Measurements from ENCODE around the gene PDCD4.

Gene PDCD4
- total RNA-seq = 353 reads per million, percentile 96 among the genes with 10 or more reads in this experiment

GRCh38 chr10:110871298-110872084 lies at the start of gene PDCD4:
PDCD4 (plus strand) TSS chr10:110871928; CDS start chr10:110876028, 4,100 bp downstream.
- peak; percentile 92 for DNase-seq

- no peak for DNase-seq
These were observed 49.6 kb upstream of the PDCD4 start for GRCh38 chr10:110822035-110822711.

GRCh38 chr10:110822712-110823311 lies 48.9 kb upstream of the PDCD4 start:
- DNase-seq = no peak

GRCh38 chr10:110824152-110824441 lies 47.6 kb upstream of the PDCD4 start:
- no peak for DNase-seq

- DNase-seq = no peak
These were observed 47.1 kb upstream of the PDCD4 start for GRCh38 chr10:110824660-110825059.

GRCh38 chr10:110825508-110825907 lies 46.2 kb upstream of the PDCD4 start:
- DNase-seq = no peak

- no peak for DNase-seq
These were observed 44.3 kb upstream of the PDCD4 start for GRCh38 chr10:110827410-110827809.

- no peak for DNase-seq
These were observed 43.9 kb upstream of the PDCD4 start for GRCh38 chr10:110827875-110828274.

GRCh38 chr10:110828525-110828924 lies 43.2 kb upstream of the PDCD4 start:
- DNase-seq = no peak

- no peak for DNase-seq
These were observed 41.9 kb upstream of the PDCD4 start for GRCh38 chr10:110829721-110830410.

GRCh38 chr10:110833234-110833940 lies 38.3 kb upstream of the PDCD4 start:
- DNase-seq = no peak

- DNase-seq = no peak
These were observed 37.6 kb upstream of the PDCD4 start for GRCh38 chr10:110833941-110834628.

GRCh38 chr10:110834629-110835301 lies 37.0 kb upstream of the PDCD4 start:
- DNase-seq = peak; percentile 19

GRCh38 chr10:110835841-110836240 lies 35.9 kb upstream of the PDCD4 start:
- no peak for DNase-seq

- no peak for DNase-seq
These were observed 35.0 kb upstream of the PDCD4 start for GRCh38 chr10:110836706-110837105.

- DNase-seq = no peak
These were observed 34.1 kb upstream of the PDCD4 start for GRCh38 chr10:110837418-110838171.

- DNase-seq = no peak
These were observed 31.4 kb upstream of the PDCD4 start for GRCh38 chr10:110840225-110840922.

- no peak for DNase-seq
These were observed 30.8 kb upstream of the PDCD4 start for GRCh38 chr10:110840923-110841428.

GRCh38 chr10:110841767-110842267 lies 29.9 kb upstream of the PDCD4 start:
- DNase-seq = no peak
